ENCODE measurements around the gene GNGT2. TPM values are rescaled to one million over a fixed set of nuclear protein-coding genes. Genes with fewer than 3 reads are reported as not detected.
A peak's percentile ranks its signal among the peaks of the same experiment; 100 is the strongest.

The GNGT2 gene
- total RNA-seq, 4 donors from 2014 or later: 0.68 to 4.0 TPM; not detected in 2

GRCh38 chr17:49223168-49223516 is 12.8 kb upstream of the GNGT2 start:
- no peak overlapping the region for H3K4me3 ChIP-seq
- DNase-seq: no peak
- in situ Hi-C loops (cut with MboI; ENCODE audit: low pct_ligation_motif_present in 1 of 4, low pct_unique_long_range_greater_than_20kb in 1 of 4, low sequenced_read_pairs in 3 of 4) (no loop called here), intact Hi-C loops (cut with DNase I; ENCODE audit: low total_unique reads) (loop anchor here (5.0 kb wide), 1 partner anchor 41 kb away; no protein-coding TSS in a partner anchor)
- no peak for TF ChIP-seq POLR2AphosphoS5 (IDR thresholded peaks at IDR 0.05)
- TF ChIP-seq POLR2A (IDR thresholded peaks at IDR 0.05): no peak
- TF ChIP-seq CTCF (IDR thresholded peaks at IDR 0.05): no peak
- no peaks in the 10 kb centered on the region for H3K36me3 ChIP-seq
- no peak overlapping the region for H3K27ac ChIP-seq
- H3K4me1 ChIP-seq: peaks cover 12 to 34% (median 17%) of the 10 kb centered on the region in 4 donors
- H3K9me3 ChIP-seq: no peaks in the 10 kb centered on the region
- 19% methylated on average over 8 of the region's 9 CpGs; no CpG with 5 or more reads in 1 of the 2 donors for WGBS, 2 donors (ENCODE audit: low coverage in 1 of 2)
- H3K27me3 ChIP-seq: peaks cover 39% of the 10 kb centered on the region

GRCh38 chr17:49219987-49220386 is 9.6 kb upstream of the GNGT2 start:
- no peak for DNase-seq
- no peak overlapping the region for H3K4me3 ChIP-seq
- no peaks in the 10 kb centered on the region for H3K9me3 ChIP-seq
- no peak for TF ChIP-seq POLR2A (IDR thresholded peaks at IDR 0.05)
- TF ChIP-seq CTCF (IDR thresholded peaks at IDR 0.05): no peak
- TF ChIP-seq EP300 (IDR thresholded peaks at IDR 0.05; ENCODE audit: low read depth): no peak
- TF ChIP-seq POLR2AphosphoS5 (IDR thresholded peaks at IDR 0.05): no peak
- H3K4me1 ChIP-seq: peaks cover 12 to 50% (median 24%) of the 10 kb centered on the region in 4 donors
- WGBS, 2 donors (ENCODE audit: low coverage in 1 of 2): 79% methylated on average over 14 of the region's 15 CpGs; no CpG with 5 or more reads in 1 of the 2 donors
- H3K27me3 ChIP-seq: peaks cover 16% of the 10 kb centered on the region
- peak overlapping the region; percentile 11 to 66 (median 48) for H3K27ac ChIP-seq
- H3K36me3 ChIP-seq: no peaks in the 10 kb centered on the region
- in situ Hi-C loops (cut with MboI; ENCODE audit: low pct_ligation_motif_present in 1 of 4, low pct_unique_long_range_greater_than_20kb in 1 of 4, low sequenced_read_pairs in 3 of 4): no loop called here
- intact Hi-C loops (cut with DNase I; ENCODE audit: low total_unique reads): loop anchor here (5.0 to 10.0 kb wide), 2 partner anchors 38 to 55 kb away; no protein-coding TSS in a partner anchor

- DNase-seq: peak; percentile 56
- peaks cover 8% of the 10 kb centered on the region for H3K27me3 ChIP-seq
- TF ChIP-seq POLR2A (IDR thresholded peaks at IDR 0.05) (no peak), POLR2AphosphoS5 (IDR thresholded peaks at IDR 0.05) (no peak), CTCF (IDR thresholded peaks at IDR 0.05) (no peak), EP300 (IDR thresholded peaks at IDR 0.05; ENCODE audit: low read depth) (no peak)
- peak overlapping the region; percentile 37 to 66 (median 58) for H3K27ac ChIP-seq
- WGBS, 2 donors (ENCODE audit: low coverage in 1 of 2): 43% methylated on average over 29 of the region's 37 CpGs; no CpG with 5 or more reads in 1 of the 2 donors
- intact Hi-C loops (cut with DNase I; ENCODE audit: low total_unique reads) (loop anchor here (10.0 kb wide), 1 partner anchor 54 kb away; no protein-coding TSS in a partner anchor), in situ Hi-C loops (cut with MboI; ENCODE audit: low pct_ligation_motif_present in 1 of 4, low pct_unique_long_range_greater_than_20kb in 1 of 4, low sequenced_read_pairs in 3 of 4) (no loop called here)
- H3K36me3 ChIP-seq: no peaks in the 10 kb centered on the region
- H3K4me3 ChIP-seq: no peak overlapping the region
- H3K9me3 ChIP-seq: no peaks in the 10 kb centered on the region
- H3K4me1 ChIP-seq: peaks cover 9 to 48% (median 18%) of the 10 kb centered on the region in 4 donors
These were observed 8.9 kb upstream of the GNGT2 start for GRCh38 chr17:49218941-49219913.

GRCh38 chr17:49217651-49218413 is 7.5 kb upstream of the GNGT2 start:
- H3K36me3 ChIP-seq: no peaks in the 10 kb centered on the region
- TF ChIP-seq POLR2A (IDR thresholded peaks at IDR 0.05): no peak
- no peak for TF ChIP-seq EP300 (IDR thresholded peaks at IDR 0.05; ENCODE audit: low read depth)
- TF ChIP-seq POLR2AphosphoS5 (IDR thresholded peaks at IDR 0.05): peak in 1 of 3 donors; percentile 32
- no peak overlapping the region for H3K4me3 ChIP-seq
- peak overlapping the region; percentile 56 to 66 (median 59) for H3K27ac ChIP-seq
- peaks cover 0 to 40% (median 8%) of the 10 kb centered on the region in 4 donors for H3K4me1 ChIP-seq
- no peaks in the 10 kb centered on the region for H3K9me3 ChIP-seq
- in situ Hi-C loops (cut with MboI; ENCODE audit: low pct_ligation_motif_present in 1 of 4, low pct_unique_long_range_greater_than_20kb in 1 of 4, low sequenced_read_pairs in 3 of 4) (no loop called here), intact Hi-C loops (cut with DNase I; ENCODE audit: low total_unique reads) (loop anchor here (10.0 kb wide), 1 partner anchor 53 kb away; no protein-coding TSS in a partner anchor)
- no peaks in the 10 kb centered on the region for H3K27me3 ChIP-seq
- WGBS, 2 donors (ENCODE audit: low coverage in 1 of 2): 40 to 69% methylated on average over 1 to 17 of the region's 17 CpGs
- peak; percentile 66 for DNase-seq

Data from transverse colon (tissue), 4 donors.